NOMO-1 treated with DMSO at 0.1 percent for 48 hours (cell line): ENCODE measurements around the gene PSMB7.

Source experiments
- DNase-seq: peaks from one replicate; lab custom pipeline; 2025; ENCODE audit not compliant: unreplicated experiment; lab: John Stamatoyannopoulos, UW

PSMB7 gene

GRCh38 chr9:124304285-124304684 lies 111.0 kb downstream of the PSMB7 start:
- DNase-seq = no peak

GRCh38 chr9:124303762-124304161 lies 111.5 kb downstream of the PSMB7 start:
- DNase-seq = no peak
